ENCODE measurements around the gene PTDSS2. TPM values are rescaled to one million over a fixed set of nuclear protein-coding genes. Genes with fewer than 3 reads are reported as not detected.

PTDSS2 gene
- total and polyA plus RNA-seq, 9 of the 15 experiments (the other 6 are each of a cell fraction or from before 2014, with no cell fraction given): 0.45 to 53.9 (median 17.2) TPM

DNA sequence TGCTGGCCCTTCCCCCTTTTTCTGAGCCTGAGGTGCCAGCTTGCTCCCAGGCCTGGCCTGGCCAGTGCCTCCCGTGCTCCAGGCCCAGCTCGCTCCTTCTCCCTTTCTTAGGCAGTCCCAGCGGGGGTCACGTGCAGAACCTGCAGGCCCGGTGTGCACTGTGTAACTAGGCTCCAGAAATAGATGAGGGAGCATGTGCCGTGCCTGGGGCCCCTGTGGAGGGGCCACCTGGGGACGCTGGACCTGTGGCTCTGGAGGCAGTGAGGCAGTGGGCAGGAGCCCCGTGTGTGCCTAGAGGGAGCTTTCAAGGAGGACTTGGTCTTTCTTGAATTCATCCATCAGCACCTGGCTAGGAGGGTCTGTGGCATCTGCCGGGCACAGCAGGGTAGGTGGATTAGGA, 11.5 kb downstream of the PTDSS2 start:
- no peak for FAIRE-seq
- Histone ChIP-seq H3K4me2 (ENCODE audit: insufficient read depth, low read length) (no peak overlapping the region), H3K9me1 (ENCODE audit: control insufficient read depth, insufficient read depth, low read length) (no peaks in the 10 kb centered on the region), H2AFZ (ENCODE audit: low read depth, low read length) (no peak overlapping the region), H3K9me3 (replicated peaks; ENCODE audit: control insufficient read depth, insufficient read depth, low read depth, low read length) (no peaks in the 10 kb centered on the region), H3K27me3 (ENCODE audit: control insufficient read depth in 2 of 2, insufficient read depth in 2 of 2, low read length in 2 of 2) (no peaks in the 10 kb centered on the region), H3K36me3 (ENCODE audit: control insufficient read depth, insufficient read depth, low read length) (peaks cover 68% of the 10 kb centered on the region), H3K4me1 (replicated peaks in 1 of 2; ENCODE audit: control insufficient read depth in 2 of 2, insufficient read depth in 2 of 2, low read length in 2 of 2) (peaks cover 26 to 48% of the 10 kb centered on the region in 2 experiments), H3K27ac (ENCODE audit: extremely low read depth, low read depth, low read length) (0 out of 3 replicates have a peak overlapping the region, but pooled peaks have one; percentile 1), H3K4me3 (no peak overlapping the region), H3K9ac (ENCODE audit: insufficient read depth in 1 of 2, low read depth in 2 of 2, low read length in 2 of 2) (peak overlapping the region in 1 of 2 experiments; percentile 90; a peak in 2 of 4 replicates), H4K20me1 (replicated peaks; ENCODE audit: control insufficient read depth, insufficient read depth, low read length) (peaks cover 10% of the 10 kb centered on the region; the same call in 1 of the 2 replicates), H3K79me2 (ENCODE audit: control insufficient read depth, insufficient read depth, low read length) (peaks cover 54% of the 10 kb centered on the region)
- CTCF ChIA-PET (ENCODE audit: low intra/inter-chr PET ratio): no interaction called here
- TF ChIP-seq, protein P1, sequence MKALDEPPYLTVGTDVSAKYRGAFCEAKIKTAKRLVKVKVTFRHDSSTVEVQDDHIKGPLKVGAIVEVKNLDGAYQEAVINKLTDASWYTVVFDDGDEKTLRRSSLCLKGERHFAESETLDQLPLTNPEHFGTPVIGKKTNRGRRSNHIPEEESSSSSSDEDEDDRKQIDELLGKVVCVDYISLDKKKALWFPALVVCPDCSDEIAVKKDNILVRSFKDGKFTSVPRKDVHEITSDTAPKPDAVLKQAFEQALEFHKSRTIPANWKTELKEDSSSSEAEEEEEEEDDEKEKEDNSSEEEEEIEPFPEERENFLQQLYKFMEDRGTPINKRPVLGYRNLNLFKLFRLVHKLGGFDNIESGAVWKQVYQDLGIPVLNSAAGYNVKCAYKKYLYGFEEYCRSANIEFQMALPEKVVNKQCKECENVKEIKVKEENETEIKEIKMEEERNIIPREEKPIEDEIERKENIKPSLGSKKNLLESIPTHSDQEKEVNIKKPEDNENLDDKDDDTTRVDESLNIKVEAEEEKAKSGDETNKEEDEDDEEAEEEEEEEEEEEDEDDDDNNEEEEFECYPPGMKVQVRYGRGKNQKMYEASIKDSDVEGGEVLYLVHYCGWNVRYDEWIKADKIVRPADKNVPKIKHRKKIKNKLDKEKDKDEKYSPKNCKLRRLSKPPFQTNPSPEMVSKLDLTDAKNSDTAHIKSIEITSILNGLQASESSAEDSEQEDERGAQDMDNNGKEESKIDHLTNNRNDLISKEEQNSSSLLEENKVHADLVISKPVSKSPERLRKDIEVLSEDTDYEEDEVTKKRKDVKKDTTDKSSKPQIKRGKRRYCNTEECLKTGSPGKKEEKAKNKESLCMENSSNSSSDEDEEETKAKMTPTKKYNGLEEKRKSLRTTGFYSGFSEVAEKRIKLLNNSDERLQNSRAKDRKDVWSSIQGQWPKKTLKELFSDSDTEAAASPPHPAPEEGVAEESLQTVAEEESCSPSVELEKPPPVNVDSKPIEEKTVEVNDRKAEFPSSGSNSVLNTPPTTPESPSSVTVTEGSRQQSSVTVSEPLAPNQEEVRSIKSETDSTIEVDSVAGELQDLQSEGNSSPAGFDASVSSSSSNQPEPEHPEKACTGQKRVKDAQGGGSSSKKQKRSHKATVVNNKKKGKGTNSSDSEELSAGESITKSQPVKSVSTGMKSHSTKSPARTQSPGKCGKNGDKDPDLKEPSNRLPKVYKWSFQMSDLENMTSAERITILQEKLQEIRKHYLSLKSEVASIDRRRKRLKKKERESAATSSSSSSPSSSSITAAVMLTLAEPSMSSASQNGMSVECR (CRISPR knock-in tag; IDR thresholded peaks at IDR 0.05): no peak
- no peak for TF ChIP-seq PPARD (CRISPR knock-in tag; IDR thresholded peaks at IDR 0.05)
- no peak for TF ChIP-seq DIDO1 (tag; IDR thresholded peaks at IDR 0.05; ENCODE audit: low read depth)
- WGBS (ENCODE audit: insufficient coverage, low coverage, missing lambda C conversion rate): 84% methylated on average over 5 of the region's 9 CpGs
- intact Hi-C loops (cut with micrococcal nuclease): loop anchor here (2.0 kb wide), 1 partner anchor 43 kb away; no protein-coding TSS in a partner anchor
- in situ Hi-C loops (cut with MboI): no loop called here
- no TSS peak for BruUV-seq (replicated peaks)
- no peak for DNase-seq (ENCODE audit: extremely low read depth in 1 of 4, low spot score in 3 of 4)
- POLR2A ChIA-PET: interaction anchor here (1.0 to 3.1 kb wide), 4 partner anchors 10 to 18 kb away, joined by 3 to 16 read pairs (median 4); no protein-coding TSS in a partner anchor
- ATAC-seq: no peak
